GM12873 (cell line): ENCODE data around the gene SUMO2.

Source experiments
- TF ChIP-seq, protein P1 (sequence below): IDR thresholded peaks from 2 replicates; pipeline ENCODE4 v1.5.1; 2012; ENCODE audit warnings: low read depth, mild to moderate bottlenecking, moderate library complexity, low read length, control low read depth; ENCODE audit not compliant: insufficient read depth; ENCODE audit errors: missing control alignments

The SUMO2 gene

DNA sequence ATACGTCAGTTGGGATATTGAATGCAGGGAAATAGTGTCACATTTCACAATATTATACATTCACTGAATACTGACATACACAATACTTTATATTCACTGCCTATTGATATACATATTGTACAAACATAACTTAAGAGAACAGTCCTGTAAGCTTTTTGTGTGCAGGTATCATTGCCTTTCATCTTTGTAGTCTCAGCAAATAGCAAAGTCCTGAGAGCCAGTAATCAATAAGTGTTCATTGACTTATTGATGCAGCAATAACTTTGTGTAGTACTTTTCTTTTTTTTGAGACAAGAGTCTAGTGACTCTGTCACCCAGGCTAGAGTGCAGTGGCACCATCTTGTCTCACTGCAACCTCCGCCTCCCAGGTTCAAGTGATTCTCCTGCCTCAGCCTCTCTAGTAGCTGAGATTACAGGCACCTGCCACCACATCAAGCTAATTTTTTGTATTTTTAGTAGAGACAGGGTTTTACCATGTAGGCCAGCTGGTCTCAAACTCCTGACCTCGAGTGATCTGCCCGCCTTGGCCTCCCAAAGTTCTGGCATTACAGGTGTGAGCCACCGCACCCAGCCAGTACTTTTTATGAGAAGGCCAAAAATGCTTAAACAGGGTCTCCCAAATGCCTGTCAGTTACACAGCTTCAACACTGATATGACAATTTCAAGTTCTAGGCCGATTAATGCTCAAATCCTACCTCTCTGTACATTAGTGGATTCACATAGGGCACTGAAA is 17.3 kb upstream of the SUMO2 start:
- TF ChIP-seq, protein P1, sequence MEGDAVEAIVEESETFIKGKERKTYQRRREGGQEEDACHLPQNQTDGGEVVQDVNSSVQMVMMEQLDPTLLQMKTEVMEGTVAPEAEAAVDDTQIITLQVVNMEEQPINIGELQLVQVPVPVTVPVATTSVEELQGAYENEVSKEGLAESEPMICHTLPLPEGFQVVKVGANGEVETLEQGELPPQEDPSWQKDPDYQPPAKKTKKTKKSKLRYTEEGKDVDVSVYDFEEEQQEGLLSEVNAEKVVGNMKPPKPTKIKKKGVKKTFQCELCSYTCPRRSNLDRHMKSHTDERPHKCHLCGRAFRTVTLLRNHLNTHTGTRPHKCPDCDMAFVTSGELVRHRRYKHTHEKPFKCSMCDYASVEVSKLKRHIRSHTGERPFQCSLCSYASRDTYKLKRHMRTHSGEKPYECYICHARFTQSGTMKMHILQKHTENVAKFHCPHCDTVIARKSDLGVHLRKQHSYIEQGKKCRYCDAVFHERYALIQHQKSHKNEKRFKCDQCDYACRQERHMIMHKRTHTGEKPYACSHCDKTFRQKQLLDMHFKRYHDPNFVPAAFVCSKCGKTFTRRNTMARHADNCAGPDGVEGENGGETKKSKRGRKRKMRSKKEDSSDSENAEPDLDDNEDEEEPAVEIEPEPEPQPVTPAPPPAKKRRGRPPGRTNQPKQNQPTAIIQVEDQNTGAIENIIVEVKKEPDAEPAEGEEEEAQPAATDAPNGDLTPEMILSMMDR, result no peak

DNA sequence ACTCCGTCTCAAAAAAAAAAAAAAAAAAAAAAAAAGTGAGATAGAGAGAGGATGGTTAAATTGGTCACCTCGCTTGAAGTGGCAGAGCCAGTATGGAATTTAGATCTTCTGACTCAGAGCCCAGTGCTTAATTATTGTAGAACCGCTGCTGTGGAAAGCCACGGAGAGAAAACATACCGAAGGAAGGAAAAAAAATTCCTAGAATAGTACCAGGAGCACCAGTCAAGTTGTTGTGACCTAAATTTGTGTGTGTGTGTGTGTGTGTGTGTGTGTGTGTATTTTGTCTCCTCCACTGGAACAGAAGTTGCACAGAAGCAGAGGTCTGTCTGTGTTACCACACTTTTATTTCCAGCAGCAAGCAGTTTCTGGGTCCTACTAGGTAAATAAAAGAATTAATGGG is 12.1 kb upstream of the SUMO2 start:
- TF ChIP-seq, protein P1, result no peak

DNA sequence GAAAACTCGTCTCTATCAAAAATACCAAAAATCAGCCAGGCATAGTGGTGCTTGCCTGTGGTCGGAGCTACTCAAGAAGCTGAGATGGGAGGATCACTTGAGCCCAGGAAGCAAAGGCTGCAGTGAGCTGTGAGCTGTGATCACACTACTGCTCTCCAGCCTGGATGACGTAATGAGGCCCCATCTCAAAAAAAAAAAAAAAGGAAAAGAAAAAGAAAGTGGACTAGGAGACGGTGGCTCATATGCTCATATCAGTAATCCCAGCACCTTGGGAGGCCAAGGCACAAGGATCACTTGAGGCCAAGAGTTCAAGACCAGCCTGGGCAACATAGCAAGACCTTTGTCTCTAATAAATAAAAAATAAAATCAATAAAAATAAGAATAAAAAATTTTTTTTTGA is 8.8 kb upstream of the SUMO2 start:
- TF ChIP-seq, protein P1, result no peak

DNA sequence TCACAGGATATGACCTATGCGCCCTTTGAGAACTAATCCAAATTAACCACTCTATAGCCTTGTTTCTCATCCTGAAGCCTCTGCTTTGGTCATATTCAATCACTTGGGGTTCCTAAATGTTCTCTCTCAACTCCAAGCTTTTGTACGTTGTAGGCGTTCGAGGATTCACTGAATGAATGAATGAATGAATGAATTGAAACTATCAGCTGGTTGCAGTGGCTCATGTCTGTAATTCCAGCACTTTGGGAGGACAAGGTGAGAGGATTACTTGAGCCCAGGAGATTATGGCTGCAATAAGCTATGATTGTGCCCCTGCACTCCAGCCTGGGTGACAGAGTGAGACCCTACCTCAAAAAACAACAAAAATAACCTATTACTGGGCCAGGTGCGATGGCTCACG is 5.9 kb upstream of the SUMO2 start:
- TF ChIP-seq, protein P1, result no peak

DNA sequence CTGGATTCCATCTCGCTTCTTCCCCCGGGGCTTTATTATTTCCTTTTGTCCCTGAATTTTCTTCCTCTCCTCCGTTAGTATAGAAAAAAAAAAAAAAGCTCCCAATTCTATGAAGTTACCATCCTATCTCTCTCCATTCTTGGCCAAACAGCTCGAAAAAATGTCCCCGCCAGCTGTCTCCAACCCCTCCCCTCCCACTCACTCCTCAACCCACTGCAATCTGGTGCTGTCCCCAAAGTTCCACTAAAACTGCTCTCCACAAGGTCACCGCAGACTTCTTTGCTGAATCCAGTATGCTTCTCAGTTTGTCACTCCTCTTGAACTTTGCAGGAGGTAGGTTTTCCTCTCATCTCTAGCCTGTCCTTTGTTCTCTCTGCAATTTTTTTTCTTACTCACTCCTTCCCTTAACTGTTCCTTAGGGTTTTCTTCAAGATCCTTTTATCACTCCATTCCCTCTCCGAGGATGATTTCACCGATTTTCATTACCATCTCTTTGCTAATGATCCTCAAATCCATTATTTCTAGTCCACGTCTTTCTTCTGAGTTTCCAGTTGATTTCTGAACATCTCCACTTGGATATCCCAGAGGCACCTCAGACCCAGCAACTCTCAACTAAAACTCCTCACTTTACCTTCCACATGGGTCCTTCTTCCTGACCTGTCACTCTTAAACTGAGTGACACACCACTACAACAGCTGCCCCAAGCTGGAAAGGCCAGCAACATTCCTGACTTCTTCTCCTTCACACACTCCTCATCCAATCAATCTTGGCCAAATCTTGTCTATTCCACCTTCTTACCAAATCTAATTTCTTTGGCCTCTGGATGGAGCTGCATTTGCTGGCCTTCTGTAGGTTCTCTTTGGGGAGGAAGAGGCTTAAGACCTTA is 1.5 kb upstream of the SUMO2 start:
- TF ChIP-seq, protein P1, result no peak

DNA sequence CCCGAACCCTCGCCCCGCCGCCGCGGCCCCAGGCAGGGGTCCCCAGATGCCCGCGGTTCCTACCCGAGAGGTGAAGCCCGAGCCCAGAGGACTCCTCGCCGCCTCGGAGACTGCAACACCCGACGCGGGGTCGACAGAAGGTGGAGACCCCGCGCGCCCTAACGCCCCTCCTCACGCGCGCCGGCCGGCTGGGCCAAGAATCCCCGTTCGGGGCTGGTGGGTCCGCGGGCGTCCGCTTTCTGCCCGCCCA is 515 bp downstream of the SUMO2 start:
- TF ChIP-seq, protein P1, result no peak

DNA sequence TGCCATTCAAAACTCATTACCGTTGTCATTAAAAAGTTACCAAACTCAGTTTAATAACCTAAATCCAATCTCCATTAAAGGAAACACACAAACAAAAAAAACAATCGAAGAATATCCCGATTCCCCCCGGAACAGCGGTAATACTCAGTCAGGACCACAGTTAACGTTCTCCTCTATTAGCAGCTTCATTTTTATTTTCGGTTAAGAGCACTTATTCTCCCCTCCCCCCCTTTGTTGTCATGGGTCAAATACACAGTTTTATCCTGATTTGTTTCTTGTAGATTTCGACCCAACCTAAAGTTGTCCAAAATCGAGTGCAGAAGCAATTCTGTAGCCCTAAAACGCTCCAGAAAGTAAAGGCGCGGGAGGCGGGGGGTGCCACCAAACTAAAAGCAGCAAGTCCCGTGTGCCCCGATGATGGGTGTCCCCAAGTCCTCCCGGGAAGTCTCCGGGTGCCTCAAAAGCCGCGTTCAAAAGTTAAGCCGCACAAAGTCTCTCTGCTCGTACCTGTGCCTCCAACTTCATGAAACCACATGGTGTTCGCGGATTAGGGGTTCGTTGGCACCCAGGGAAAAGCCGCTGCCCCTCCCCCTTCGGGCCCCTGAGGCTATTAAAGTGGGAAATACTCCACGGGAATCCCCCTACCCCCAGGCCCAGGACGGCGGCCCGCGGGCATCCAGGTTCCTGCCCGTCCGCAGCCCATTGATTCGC is 996 bp downstream of the SUMO2 start:
- TF ChIP-seq, protein P1, result no peak
